Stimulated activated naive CD4-positive, alpha-beta T cell (primary cell): ENCODE results near the gene TBCD.

Experiments
- DNase-seq, 6 experiments: peaks; one replicate each; lab custom pipeline; 2025; lab: John Stamatoyannopoulos, UW

The TBCD gene

DNA sequence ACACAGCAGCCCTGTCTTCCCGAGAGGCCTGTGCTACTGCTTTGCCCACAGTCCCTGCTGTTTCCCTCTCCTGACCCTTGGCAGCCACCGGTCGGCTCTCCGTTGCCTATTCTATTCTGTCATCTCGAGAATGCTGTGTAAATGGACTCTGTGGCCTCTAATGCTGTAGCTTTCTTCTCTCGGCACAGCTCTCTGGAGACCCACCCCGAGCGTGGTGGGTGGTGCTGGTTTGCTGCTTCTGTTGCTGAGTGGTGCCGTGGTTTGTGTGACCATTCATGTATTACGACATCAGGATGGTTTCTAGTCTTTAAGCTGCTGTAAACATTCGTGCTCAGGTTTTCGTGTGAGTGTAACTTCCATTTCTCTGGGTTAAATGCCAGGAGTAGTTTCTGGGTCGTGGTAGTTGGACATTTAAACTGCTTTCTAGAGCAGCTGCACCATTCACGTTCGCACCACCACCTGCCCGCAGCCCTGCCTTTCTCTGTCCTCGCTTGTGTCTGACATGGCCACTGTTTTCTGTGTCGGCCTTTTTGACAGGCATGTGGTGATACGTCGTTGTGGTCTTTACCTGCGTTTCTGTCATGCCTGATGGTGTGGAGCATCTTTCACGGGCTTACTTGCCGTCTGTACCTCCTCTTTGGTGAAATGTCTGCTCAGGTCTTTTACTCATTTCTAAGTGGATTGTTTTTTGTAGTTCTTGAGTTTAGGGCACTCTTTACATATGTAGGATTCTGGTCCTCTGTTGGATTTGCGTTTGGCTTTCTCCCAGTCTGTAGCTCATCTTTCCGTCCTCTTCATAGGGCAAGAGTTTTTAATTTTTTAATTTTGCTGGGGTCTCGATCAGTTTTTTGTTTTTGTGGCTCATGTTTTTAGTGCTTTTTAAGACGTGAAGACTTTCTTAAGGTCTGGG is 135.6 kb downstream of the TBCD start:
- DNase-seq = no peak

DNA sequence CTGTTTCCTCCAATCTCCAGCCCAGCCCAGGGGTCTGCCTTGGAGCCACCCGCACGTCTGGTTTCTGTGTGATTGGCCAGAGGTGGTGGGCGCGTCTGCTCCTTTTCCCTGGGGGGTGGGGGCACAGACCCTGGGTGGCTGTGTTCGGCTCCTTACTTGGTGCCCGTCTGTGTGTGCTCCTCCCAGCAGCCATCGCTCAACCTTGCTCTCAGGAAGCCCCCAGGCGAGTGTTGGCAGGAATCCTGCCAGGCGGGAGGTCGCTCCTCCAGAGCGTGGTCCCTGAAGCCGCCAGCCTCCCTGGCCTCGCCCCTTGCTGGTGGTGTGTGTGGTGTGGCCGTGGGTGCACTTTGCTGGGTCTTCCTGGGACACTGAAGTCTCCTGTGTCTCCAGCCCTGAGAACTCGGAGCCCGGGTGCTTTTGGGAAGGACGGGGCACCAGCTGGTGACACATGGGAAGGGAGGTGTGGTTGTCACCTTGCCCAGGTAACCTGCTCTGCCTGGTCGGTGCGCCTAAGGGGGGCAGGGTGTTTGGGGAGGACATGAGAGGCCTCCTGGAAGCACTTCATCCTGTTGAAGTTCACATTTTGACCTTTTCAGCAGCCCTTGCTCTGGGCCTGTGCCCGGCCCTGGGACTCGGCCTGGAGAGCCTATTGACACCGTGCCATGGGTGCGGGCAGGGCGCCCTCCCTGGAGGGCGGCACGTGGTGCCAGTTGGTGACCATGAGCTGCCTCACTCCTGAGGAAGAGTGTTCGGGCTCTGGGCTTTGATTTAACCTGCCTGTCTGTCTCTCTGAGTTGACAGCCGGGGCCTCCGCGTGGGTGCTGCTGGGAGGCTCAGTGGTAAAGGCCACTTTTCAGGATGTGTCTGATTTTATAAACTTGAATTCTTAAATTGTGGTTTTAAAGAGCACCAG is 137.0 kb downstream of the TBCD start:
- no peak for DNase-seq

DNA sequence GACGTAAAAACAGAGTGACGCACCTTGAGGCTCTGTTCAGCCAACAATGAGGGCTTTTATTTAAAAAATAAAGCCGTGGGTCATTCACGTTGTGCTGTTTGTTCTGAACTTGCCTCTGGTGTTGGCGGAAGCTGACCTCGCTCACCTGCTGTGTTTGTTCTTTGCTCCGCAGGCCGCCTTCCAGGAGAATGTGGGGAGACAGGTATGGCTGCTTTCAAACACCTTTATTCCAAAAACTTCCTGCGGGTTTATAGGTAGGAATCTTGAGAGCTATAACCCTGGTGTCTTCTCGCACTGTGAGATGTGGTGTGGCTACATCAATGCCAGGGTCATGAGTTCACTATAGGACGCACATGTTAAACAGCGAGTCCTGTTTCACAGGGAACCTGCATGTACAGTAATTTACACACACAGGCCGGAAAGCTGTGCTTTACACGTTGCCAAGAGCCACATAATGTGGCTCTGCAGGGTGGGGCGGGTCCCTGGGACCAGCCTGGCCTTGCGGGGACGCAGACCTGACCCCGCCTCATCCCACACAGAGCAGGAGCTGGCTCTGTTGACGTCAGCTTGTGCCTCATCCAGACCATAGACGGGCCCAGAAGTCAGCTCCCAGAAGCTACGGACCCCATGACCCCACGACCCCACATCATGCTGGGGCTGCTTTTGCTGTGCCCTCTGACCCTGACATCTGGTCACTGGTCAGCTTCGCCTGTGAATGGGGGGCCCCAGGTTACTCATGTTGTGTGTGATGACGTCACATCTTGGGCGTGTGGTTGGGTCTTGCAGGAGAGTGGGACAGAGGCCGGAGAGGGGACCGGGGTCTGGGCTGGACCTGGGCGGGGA is 137.9 kb downstream of the TBCD start:
- DNase-seq = no peak

DNA sequence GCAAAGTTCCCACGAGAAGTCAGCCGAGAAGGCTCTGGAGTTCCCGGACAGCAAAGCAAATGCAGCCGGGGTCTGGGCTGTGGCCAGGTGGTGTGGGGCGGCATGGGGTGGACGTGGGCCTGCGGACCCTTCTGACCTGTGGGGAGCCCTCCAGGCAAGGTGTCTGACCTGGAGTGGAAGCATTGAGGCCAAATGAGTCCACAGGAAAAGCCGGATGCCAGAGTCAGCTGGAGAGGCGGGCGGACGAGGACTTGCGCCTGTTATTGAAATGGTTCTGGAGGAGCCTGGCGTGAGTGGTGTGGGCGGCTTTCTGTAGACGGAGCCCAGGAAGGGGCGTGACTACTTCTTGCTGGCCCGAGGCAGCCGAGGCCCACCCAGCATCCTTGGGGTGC is 138.5 kb downstream of the TBCD start:
- no peak for DNase-seq

DNA sequence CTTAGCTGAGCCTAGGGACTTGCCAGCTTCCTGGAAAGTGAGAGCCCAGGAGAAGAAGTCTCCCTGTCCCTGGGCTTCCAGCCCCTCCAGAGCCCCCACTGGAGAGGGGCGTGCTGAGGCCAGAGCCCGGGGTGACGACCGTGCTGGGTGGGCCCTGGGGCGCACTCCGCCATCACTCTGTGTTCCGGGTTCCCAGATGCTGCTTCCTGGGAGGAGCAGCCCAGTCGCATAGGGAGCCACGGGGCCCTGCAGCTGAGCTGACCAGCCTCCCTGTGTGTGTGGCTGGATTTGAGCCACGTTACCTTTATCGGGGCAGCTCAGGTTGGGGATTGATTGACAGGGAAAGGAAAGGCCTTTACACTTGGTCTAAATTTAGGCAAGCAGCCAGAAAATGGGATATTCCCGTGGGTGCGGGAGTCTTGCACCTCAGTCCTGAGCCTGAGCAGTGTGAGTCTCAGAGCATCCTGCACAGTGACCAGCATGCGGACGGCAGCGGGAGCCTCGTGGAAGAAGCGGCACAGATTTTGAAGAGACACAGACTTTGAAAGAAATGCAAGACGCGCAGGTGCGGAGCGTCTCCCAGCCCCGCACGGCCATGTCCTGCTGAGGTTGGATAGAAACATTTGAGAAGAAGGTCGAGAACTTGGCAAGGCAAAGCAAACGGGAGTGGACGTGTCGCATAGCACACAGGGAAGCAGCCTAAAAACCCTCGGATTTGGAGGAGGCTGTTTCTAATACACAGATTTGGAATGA is 139.2 kb downstream of the TBCD start:
- no peak for DNase-seq

DNA sequence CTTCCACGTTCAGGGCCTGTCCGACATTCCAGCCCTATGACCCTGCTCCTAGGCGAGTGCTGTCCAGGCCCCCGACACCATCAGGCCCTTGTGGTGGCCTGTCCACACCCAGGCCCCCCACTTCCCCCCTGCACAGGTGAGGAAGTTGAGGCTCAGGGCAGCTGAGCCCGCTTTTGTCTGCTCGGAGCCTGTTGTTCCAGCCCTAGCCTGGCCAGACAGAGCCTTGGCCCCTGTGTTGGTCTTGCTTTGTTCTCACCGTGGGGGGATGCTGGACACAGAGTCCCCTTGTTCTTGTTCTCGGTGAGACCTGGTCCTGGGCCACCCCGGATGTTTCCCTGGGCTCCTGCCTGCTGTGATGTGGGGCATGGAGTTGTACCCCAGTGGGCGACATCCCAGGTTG is 140.0 kb downstream of the TBCD start:
- no peak for DNase-seq

DNA sequence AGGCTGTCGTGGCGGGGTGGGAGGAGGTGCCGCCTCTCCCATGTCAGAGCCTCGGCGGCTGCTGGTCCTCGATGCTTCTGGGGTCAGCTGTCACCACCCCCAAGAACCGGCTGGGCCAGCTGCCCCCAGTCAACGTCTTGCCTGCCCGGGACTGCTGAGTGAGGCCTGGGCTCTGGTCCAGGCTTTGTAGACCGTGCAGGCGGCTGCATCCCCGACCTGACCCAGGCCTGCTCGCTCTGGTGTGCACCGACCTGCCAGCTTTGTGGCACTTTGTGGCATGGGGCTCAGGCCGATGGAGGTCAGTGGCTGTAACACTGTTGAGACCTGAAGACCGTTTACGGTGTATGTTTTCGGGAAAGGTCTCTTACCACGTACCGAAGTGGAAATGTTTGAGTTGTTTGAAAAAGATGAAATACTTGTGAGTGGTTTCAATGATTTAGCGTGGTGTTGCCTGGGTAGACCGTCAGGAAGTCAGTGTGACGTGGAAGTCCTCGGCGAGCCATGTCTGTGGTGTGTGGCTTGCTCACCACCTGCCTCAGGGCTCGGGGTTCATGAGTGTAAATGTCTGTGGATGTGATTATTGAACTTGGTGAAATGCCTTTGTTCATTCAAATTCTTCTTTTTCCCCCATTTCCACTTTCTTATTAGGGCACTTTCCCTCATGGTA is 141.2 kb downstream of the TBCD start:
- peak; percentile 41 to 77 (median 59) for DNase-seq

DNA sequence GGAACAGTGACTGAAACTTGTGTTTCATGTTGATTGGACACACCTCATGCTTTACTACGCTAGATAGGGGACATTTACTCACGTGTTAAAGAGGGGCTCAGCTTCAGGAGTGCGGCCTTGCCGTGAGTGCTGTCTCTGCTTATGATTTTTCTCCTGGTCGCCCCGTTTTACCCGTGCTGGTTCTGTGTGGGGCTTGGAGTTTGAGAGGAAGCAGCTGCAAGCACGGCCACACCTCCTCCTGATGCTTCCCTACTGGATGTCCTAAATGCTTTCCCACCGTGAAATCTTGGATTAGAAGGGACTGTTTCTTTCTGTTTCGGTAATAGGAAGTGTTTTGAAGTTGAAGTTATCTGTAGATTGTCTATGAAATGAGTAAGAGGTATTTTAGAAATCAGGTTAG is 141.9 kb downstream of the TBCD start:
- DNase-seq = peak in 1 of 6 experiments; percentile 11

DNA sequence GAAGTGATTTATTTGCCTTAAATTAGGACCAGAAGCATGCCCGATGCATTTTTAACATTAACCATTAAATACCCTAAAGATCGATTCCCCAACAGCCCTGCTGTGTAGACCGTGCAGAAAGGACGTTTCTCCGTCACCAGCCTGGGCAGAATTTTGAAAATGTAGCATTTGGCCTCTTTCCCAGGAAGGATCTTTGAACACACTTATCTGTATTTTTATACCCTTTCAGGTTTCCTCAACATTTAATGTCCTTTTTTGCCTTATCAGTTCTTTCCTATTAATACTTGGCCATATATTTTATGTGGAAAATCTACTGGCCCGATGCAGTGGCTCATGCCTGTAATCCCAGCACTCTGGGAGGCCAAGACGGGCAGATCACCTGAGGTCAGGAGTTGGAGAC is 142.5 kb downstream of the TBCD start:
- DNase-seq = no peak

DNA sequence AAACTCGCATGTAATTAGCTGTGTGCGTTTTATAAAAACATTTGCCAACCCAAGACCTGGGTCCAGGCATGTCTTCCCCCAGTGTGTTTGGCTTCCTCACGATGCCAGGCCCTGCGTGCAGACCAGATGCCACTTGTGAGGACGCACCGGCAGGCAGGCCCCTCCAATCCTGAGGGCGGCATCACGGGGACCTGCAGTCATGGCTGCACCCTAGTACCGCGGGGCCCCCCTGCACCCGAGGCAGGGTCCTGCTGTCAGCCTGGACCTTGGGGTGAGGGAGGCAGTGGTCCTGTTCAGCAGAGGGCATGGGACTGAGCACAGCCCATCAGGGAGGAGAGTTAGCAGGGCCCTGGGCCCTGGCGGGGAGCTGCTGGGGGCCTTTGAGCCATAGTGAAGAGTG is 143.2 kb downstream of the TBCD start:
- DNase-seq = no peak

DNA sequence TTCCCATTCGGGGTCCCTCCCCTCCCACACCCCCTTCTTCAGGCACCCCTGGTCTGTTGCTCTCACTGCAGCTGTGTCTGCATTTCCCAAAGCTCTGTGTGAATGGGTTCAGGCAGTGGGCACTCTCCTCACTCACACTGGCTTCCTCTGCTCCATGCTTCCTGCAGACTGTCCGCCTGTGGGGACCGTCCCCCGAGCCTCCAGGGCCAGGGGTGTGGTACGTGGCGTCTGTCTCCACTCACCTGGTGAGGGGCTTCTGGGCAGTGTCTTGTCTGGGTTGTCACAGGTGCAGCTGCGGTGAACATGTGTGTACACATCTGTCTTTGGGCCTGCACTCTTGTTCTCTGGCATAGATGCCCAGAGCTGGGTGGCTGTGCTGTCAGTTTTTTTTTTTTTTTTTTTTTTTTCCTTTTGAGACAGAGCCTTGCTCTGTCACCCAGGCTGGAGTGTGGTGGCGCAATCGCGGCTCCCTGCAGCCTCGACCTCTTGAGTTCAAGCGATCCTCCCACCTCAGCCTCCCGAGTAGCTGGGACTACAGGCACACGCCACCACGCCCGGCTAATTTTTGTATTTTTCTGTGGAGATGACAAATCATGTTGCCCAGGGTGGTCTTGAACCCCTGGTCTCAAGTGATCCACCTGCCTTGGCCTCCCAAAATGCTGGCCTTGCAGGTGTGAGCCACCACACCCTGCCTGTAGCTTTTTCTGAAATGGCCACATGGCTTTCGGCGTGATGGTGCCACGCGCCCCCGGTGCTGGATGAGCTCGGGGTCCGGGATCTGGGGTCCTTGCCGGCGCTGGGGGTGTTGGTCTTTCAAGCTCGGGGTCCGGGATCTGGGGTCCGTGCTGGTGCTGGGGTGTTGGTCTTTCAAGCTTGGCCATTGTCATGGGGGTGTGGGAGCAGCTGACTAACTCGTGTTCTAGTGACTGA is 144.5 kb downstream of the TBCD start:
- no peak for DNase-seq

DNA sequence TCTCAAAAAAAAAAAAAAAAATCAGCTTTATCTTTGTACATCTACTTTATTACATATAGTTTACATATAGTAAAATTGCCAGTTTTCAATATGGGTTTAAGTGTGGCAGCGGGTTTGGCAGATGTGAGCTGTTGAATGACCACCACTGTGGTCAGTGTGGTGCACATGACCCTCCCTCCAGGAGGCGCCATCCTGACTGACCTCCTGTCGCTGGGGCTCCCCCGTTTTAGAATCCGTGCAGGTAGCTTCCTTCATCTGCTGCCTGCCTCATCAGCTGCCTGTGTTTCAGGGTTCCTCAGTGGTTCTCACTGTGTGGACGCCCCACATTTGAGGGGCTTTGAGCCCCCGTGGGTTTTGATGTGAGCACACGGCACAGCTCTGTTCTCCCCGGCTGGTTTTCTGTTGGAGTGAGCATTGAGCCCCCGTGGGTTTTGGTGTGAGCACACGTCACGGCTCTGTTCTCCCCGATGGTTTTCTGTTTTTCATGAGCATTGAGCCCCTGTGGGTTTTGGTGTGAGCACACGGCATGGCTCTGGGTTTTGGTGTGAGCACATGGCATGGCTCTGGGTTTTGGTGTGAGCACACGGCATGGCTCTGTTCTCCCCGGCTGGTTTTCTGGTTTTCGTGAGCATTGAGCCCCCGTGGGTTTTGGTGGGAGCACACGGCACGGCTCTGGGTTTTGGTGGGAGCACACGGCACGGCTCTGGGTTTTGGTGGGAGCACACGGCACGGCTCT is 145.8 kb downstream of the TBCD start:
- no peak for DNase-seq

DNA sequence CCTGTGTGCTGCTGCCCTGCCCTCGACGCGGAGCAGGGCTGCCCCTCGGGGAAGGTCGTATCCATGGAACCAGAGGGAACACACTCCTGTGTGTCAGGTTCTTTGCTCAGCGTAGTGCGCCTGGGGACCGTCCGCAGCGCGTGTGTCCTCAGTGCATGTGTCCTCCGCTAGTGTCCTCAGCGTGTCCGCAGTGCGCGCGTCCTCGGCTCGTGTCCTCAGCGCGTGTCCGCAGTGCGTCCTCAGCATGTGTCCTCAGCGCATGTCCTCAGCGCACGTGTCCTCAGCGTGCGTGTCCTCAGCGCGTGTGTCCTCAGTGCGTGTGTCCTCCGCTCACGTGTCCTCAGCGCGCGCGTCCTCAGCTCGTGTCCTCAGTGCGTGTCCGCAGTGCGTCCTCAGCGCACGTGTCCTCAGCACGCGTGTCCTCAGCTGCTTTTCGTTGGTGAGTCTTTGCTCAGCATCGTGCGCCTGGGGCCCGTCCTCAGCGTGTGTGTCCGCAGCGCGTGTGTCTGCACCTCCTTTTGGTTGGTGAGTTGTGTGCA is 147.2 kb downstream of the TBCD start:
- DNase-seq = no peak

DNA sequence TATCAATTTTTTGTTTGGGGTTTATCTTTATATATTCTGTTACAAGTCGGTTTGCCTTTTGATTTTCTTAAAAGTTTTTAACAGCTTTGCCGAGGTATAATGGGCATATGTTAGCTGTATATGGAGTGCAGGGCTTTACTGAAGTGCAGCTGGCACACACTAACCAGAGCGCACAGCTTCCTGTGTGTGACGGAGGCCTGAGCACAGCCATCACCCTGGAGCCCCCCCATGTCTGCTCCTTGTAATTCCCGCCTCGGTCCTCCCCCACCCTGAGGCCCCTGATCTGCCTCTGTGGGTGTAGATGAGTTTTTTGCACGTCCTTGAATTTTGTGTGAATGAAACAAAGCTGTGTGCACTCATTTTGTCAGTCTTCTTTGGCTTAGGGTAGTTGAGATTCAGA is 148.1 kb downstream of the TBCD start:
- no peak for DNase-seq

DNA sequence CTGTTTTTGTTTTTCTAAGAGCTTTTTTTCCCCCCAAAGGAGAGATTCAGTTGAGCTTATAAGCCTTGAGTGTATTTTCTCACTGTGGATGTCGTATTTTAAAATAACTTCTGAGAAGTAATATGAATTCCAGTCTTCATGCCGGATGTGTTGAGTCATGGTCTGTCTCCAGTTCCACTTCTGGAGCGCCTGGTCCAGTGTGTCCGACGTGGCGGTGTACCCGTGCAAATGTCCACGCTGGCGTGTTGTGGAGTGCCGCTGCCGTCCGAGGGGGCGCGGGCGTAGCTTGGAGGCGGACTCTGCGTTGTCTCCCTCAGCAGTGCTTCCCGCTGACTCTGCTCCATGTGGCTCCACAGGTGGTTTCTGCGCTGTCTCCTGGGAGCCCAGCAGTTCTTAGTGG is 148.9 kb downstream of the TBCD start:
- no peak for DNase-seq

DNA sequence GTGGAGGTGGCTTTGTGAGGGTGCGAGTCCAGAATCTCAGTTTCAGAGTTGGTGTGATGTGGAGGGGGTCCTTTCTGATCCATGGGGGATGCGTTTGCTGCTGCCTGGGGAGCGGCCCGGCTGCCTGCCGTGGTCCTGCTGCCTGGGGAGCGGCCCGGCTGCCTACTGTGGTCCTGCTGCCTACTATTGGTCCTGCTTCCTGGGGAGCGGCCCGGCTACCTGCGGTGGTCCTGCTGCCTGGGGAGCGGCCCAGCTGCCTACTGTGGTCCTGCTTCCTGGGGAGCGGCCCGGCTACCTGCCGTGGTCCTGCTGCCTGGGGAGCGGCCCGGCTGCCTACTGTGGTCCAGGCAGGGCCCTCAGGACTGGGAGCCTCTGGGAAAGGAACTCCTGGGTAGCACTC is 149.5 kb downstream of the TBCD start:
- DNase-seq = no peak

DNA sequence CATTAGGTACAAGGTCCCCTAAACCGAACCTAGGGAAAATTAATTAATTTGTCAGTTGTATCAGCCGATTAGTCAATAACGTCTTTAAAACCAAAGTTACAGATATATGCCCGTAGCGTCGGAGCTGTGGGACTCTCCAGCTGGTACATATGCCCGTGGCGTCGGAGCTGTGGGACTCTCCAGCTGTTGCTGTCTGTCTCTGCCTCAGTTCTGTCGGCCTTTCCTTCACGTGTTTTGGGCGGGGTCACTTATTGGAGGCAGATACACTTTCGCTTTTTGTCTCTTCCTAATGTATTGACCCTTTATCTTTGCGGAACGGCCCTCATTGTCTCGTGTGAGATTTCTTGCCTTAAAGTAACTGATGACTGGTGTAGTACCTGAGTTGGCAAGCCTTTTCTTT is 150.0 kb downstream of the TBCD start:
- DNase-seq = no peak

DNA sequence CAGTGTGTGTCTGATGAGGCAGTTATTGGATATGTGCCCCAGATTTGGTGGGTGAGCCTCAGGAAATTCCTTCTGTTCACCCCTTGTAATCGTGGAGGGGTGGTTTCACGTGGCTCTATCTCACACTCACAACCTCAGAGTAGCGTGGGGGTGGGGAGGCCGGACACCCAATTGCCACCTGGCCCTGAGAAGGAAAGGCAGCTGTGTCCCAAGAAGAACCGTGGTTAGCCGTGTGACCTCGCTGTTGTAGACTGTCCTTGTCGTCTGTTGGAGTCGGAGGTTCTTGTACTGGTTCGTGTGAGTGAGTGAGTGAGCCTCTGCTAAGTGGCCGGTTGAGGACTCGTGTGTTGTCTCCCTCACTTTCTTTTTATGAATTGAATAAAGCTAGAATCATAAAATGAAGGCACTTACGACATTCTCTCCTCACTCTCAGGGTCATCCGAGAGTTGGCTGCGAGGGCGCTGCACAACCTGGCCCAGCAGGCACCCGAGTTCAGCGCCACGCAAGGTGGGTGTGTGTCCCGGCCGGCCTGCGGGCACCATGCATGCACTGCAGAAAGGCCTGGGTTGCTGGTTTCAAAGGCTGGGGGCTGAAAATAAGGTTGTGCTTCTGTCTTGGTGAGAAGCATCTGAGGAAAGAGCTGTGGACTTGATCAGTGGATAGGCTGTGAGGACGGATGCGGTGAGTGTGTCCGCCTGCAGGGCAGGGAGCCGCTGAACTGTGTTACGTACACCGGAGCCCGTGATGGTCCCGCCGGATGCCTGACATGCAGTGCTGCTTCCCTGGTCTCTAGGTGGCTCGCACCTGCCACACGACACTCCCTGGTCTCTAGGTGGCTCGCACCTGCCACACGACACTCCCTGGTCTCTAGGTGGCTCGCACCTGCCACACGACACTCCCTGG is 151.4 kb downstream of the TBCD start:
- DNase-seq = no peak
